Kidney (tissue), 14 donors: ENCODE measurements around the gene PHB1. TPM values are rescaled to one million over a fixed set of nuclear protein-coding genes. Genes with fewer than 3 reads are reported as not detected.
A peak's percentile ranks its signal among the peaks of the same experiment; 100 is the strongest.
"Not testable (repeated sequence)": the region's sequence is repeated elsewhere in the genome, so short reads cannot be mapped to it uniquely, and the experiment has no call there.

Experiments
- DNase-seq, 5 donors: peaks; one replicate each; pipeline ENCODE4 v3.0.0-alpha.2; 2013 to 2020
- FAIRE-seq: peaks from 2 replicates; lab custom pipeline; 2012; peaks lifted over from hg19 to GRCh38; lab: Jason Lieb, UNC
- H3K27ac ChIP-seq, 2 donors: one replicate each; pipeline ENCODE4 v1.7.0; 2013; ENCODE audit warnings: low read depth in 2 of 2, low read length in 2 of 2, inconsistent platforms in 1 of 2
- H3K27me3 ChIP-seq: one replicate; pipeline ENCODE4 v1.7.1; 2013; ENCODE audit warnings: low read length, inconsistent platforms; ENCODE audit not compliant: control insufficient read depth, insufficient read depth
- H3K36me3 ChIP-seq, 3 donors: one replicate each; pipeline versions ENCODE4 v1.7.0 to v1.7.1; 2013; ENCODE audit warnings: low read length in 3 of 3, control low read depth in 1 of 3, inconsistent platforms in 1 of 3; ENCODE audit not compliant: insufficient read depth in 3 of 3, control insufficient read depth in 2 of 3
- H3K4me1 ChIP-seq, 3 donors: one replicate each; pipeline versions ENCODE4 v1.7.0 to v1.7.1; 2013; ENCODE audit warnings: low read length in 3 of 3, inconsistent platforms in 1 of 3, low read depth in 1 of 3; ENCODE audit not compliant: control insufficient read depth in 2 of 3, insufficient read depth in 2 of 3
- H3K4me3 ChIP-seq, 3 donors: one replicate each; pipeline versions ENCODE4 v1.7.0 to v1.8.1; 2013; ENCODE audit warnings: low read length in 3 of 3, control low read depth in 1 of 3, inconsistent platforms in 1 of 3
- H3K9ac ChIP-seq, 3 donors: one replicate each; pipeline versions ENCODE4 v1.7.0 to v1.7.1; 2013; ENCODE audit warnings: low read length in 3 of 3, control low read depth in 1 of 3, inconsistent platforms in 1 of 3
- H3K9me3 ChIP-seq, 3 donors: one replicate each; pipeline versions ENCODE4 v1.7.0 to v1.7.1; 2013; ENCODE audit warnings: low read length in 3 of 3, control low read depth in 1 of 3, inconsistent platforms in 1 of 3; ENCODE audit not compliant: control insufficient read depth in 2 of 3, insufficient read depth in 1 of 3
- CTCF ChIP-seq: IDR thresholded peaks from 3 replicates; pipeline ENCODE4 v1.5.1; 2012; ENCODE audit warnings: mild to moderate bottlenecking, moderate library complexity, borderline replicate concordance; ENCODE audit not compliant: insufficient read depth; ENCODE audit errors: extremely low read depth
- intact Hi-C: fragments of 100-400 bp; cut with DNase I; formaldehyde crosslinking; loops from one replicate; pipeline ENCODE4 v1.11.1; 2022
- polyA plus RNA-seq: library from polyadenylated mRNA; stranded (reverse); fragments of 350-450 nt; fragmentation: Illumina TruSeq; extraction: RNeasy Lipid Tissue Mini Kit (QIAGEN cat#74804); gene quantifications from one replicate; pipeline ENCODE4 v1.2.3, GENCODE V29; 2014; ENCODE audit warnings: low read depth, low replicate concordance; ENCODE audit not compliant: insufficient read depth
- total RNA-seq: library from RNA; stranded (reverse); fragmentation: NEBNext Ultra II Directional; extraction: Animal tissue kit (Norgen Biotek cat#: 25700); gene quantifications from one replicate; pipeline ENCODE4 v1.2.1, GENCODE V29; 2021
- donor health status: control.
- donor health status: control.
- donor health status: control.
- donor health status: control.
- donor health status: control.
- donor health status: DM: yes; HTN: yes; CAD: no.
- donor health status: Normal renal cell carcinoma (clear cell type).

The PHB1 gene
- total and polyA plus RNA-seq, 2 donors from 2014 or later: 161 to 469 TPM

- Histone ChIP-seq H3K4me3 (no peak overlapping the region), H3K9ac (no peak overlapping the region), H3K4me1 (peaks cover 0 to 2% (median 0%) of the 10 kb centered on the region in 3 donors), H3K27ac (no peak overlapping the region), H3K27me3 (no peaks in the 10 kb centered on the region), H3K9me3 (no peaks in the 10 kb centered on the region), H3K36me3 (no peaks in the 10 kb centered on the region)
- intact Hi-C loops: loop anchor here (10.0 kb wide), 1 partner anchor 123 kb away; no protein-coding TSS in a partner anchor
- FAIRE-seq (no peak), DNase-seq (no peak)
- TF ChIP-seq CTCF: no peak
These were observed 17.1 kb upstream of the PHB1 start for GRCh38 chr17:49431743-49432142.

GRCh38 chr17:49425004-49425286, 10.3 kb upstream of the PHB1 start:
- no peaks in the 10 kb centered on the region for H3K4me1 ChIP-seq
- H3K27me3 ChIP-seq: no peaks in the 10 kb centered on the region
- peaks cover 0 to 7% (median 0%) of the 10 kb centered on the region in 3 donors for H3K9me3 ChIP-seq
- no peak overlapping the region for H3K4me3 ChIP-seq
- intact Hi-C loops: no loop called here
- TF ChIP-seq CTCF: no peak
- no peak for FAIRE-seq
- DNase-seq: no peak
- no peak overlapping the region for H3K27ac ChIP-seq
- H3K9ac ChIP-seq: no peak overlapping the region
- no peaks in the 10 kb centered on the region for H3K36me3 ChIP-seq

- H3K4me3 ChIP-seq, H3K36me3 ChIP-seq, H3K9me3 ChIP-seq, H3K9ac ChIP-seq, H3K27ac ChIP-seq, intact Hi-C loops, H3K27me3 ChIP-seq, H3K4me1 ChIP-seq, FAIRE-seq: not testable (repeated sequence)
- peak in 1 of 5 donors; percentile 5 for DNase-seq
These were observed 9.8 kb upstream of the PHB1 start for GRCh38 chr17:49424276-49425003.

- Histone ChIP-seq H3K27me3 (no peaks in the 10 kb centered on the region), H3K9ac (no peak overlapping the region), H3K4me1 (no peaks in the 10 kb centered on the region), H3K4me3 (no peak overlapping the region), H3K27ac (no peak overlapping the region), H3K36me3 (no peaks in the 10 kb centered on the region), H3K9me3 (peaks cover 0 to 7% (median 0%) of the 10 kb centered on the region in 3 donors)
- intact Hi-C loops: no loop called here
- TF ChIP-seq CTCF: no peak
- FAIRE-seq (no peak), DNase-seq (no peak)
These were observed 8.0 kb upstream of the PHB1 start for GRCh38 chr17:49422714-49423113.

- H3K4me1 ChIP-seq, intact Hi-C loops, H3K4me3 ChIP-seq, H3K36me3 ChIP-seq, H3K9me3 ChIP-seq, H3K27me3 ChIP-seq, H3K9ac ChIP-seq, H3K27ac ChIP-seq, FAIRE-seq: not testable (repeated sequence)
- peak in 1 of 5 donors; percentile 16 for DNase-seq
These were observed 5.1 kb upstream of the PHB1 start for GRCh38 chr17:49419761-49420160.
